Measurements from ENCODE around the gene SPACA9.

DNA sequence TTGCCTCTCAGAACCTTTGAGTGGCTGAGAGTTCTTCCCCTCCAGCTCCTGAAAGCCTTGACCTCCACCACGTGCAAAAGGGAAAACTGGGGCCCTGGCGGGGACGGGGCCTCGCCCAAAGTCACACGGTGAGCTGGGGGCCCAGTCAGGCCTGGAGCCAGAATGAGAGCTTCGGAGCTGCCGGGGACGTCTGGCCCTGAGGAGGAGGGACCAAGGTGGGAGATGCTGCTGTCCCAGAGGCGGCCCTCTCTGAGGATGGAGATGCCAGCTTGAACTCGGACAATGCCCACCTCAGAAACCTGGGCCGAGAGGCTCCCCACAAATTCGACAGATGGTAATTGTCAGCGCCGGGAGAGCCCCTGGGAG, 1.3 kb upstream of the SPACA9 start:
- TF ChIP-seq, protein P1, sequence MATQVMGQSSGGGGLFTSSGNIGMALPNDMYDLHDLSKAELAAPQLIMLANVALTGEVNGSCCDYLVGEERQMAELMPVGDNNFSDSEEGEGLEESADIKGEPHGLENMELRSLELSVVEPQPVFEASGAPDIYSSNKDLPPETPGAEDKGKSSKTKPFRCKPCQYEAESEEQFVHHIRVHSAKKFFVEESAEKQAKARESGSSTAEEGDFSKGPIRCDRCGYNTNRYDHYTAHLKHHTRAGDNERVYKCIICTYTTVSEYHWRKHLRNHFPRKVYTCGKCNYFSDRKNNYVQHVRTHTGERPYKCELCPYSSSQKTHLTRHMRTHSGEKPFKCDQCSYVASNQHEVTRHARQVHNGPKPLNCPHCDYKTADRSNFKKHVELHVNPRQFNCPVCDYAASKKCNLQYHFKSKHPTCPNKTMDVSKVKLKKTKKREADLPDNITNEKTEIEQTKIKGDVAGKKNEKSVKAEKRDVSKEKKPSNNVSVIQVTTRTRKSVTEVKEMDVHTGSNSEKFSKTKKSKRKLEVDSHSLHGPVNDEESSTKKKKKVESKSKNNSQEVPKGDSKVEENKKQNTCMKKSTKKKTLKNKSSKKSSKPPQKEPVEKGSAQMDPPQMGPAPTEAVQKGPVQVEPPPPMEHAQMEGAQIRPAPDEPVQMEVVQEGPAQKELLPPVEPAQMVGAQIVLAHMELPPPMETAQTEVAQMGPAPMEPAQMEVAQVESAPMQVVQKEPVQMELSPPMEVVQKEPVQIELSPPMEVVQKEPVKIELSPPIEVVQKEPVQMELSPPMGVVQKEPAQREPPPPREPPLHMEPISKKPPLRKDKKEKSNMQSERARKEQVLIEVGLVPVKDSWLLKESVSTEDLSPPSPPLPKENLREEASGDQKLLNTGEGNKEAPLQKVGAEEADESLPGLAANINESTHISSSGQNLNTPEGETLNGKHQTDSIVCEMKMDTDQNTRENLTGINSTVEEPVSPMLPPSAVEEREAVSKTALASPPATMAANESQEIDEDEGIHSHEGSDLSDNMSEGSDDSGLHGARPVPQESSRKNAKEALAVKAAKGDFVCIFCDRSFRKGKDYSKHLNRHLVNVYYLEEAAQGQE (IDR thresholded peaks at IDR 0.05; ENCODE audit: unreplicated experiment), result no peak
- TF ChIP-seq, protein P2, sequence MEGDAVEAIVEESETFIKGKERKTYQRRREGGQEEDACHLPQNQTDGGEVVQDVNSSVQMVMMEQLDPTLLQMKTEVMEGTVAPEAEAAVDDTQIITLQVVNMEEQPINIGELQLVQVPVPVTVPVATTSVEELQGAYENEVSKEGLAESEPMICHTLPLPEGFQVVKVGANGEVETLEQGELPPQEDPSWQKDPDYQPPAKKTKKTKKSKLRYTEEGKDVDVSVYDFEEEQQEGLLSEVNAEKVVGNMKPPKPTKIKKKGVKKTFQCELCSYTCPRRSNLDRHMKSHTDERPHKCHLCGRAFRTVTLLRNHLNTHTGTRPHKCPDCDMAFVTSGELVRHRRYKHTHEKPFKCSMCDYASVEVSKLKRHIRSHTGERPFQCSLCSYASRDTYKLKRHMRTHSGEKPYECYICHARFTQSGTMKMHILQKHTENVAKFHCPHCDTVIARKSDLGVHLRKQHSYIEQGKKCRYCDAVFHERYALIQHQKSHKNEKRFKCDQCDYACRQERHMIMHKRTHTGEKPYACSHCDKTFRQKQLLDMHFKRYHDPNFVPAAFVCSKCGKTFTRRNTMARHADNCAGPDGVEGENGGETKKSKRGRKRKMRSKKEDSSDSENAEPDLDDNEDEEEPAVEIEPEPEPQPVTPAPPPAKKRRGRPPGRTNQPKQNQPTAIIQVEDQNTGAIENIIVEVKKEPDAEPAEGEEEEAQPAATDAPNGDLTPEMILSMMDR (conservative IDR thresholded peaks at IDR 0.05; ENCODE audit: low read depth in 2 of 2), result no peak
- no peak for TF ChIP-seq POLR2AphosphoS5 (IDR thresholded peaks at IDR 0.05; ENCODE audit: low read depth)
- no peak for TF ChIP-seq EZH2phosphoT487 (IDR thresholded peaks at IDR 0.05; ENCODE audit: unreplicated experiment)
- no peak for TF ChIP-seq JUNB (IDR thresholded peaks at IDR 0.05; ENCODE audit: unreplicated experiment)
- no peak for TF ChIP-seq EZH2 (IDR thresholded peaks at IDR 0.05; ENCODE audit: low read depth, unreplicated experiment)
- TF ChIP-seq ZNF114 (CRISPR knock-in tag; IDR thresholded peaks at IDR 0.05), result no peak
- no peak for TF ChIP-seq CREB1 (CRISPR knock-in tag; IDR thresholded peaks at IDR 0.05; ENCODE audit: low read depth)
- TF ChIP-seq, protein P3, sequence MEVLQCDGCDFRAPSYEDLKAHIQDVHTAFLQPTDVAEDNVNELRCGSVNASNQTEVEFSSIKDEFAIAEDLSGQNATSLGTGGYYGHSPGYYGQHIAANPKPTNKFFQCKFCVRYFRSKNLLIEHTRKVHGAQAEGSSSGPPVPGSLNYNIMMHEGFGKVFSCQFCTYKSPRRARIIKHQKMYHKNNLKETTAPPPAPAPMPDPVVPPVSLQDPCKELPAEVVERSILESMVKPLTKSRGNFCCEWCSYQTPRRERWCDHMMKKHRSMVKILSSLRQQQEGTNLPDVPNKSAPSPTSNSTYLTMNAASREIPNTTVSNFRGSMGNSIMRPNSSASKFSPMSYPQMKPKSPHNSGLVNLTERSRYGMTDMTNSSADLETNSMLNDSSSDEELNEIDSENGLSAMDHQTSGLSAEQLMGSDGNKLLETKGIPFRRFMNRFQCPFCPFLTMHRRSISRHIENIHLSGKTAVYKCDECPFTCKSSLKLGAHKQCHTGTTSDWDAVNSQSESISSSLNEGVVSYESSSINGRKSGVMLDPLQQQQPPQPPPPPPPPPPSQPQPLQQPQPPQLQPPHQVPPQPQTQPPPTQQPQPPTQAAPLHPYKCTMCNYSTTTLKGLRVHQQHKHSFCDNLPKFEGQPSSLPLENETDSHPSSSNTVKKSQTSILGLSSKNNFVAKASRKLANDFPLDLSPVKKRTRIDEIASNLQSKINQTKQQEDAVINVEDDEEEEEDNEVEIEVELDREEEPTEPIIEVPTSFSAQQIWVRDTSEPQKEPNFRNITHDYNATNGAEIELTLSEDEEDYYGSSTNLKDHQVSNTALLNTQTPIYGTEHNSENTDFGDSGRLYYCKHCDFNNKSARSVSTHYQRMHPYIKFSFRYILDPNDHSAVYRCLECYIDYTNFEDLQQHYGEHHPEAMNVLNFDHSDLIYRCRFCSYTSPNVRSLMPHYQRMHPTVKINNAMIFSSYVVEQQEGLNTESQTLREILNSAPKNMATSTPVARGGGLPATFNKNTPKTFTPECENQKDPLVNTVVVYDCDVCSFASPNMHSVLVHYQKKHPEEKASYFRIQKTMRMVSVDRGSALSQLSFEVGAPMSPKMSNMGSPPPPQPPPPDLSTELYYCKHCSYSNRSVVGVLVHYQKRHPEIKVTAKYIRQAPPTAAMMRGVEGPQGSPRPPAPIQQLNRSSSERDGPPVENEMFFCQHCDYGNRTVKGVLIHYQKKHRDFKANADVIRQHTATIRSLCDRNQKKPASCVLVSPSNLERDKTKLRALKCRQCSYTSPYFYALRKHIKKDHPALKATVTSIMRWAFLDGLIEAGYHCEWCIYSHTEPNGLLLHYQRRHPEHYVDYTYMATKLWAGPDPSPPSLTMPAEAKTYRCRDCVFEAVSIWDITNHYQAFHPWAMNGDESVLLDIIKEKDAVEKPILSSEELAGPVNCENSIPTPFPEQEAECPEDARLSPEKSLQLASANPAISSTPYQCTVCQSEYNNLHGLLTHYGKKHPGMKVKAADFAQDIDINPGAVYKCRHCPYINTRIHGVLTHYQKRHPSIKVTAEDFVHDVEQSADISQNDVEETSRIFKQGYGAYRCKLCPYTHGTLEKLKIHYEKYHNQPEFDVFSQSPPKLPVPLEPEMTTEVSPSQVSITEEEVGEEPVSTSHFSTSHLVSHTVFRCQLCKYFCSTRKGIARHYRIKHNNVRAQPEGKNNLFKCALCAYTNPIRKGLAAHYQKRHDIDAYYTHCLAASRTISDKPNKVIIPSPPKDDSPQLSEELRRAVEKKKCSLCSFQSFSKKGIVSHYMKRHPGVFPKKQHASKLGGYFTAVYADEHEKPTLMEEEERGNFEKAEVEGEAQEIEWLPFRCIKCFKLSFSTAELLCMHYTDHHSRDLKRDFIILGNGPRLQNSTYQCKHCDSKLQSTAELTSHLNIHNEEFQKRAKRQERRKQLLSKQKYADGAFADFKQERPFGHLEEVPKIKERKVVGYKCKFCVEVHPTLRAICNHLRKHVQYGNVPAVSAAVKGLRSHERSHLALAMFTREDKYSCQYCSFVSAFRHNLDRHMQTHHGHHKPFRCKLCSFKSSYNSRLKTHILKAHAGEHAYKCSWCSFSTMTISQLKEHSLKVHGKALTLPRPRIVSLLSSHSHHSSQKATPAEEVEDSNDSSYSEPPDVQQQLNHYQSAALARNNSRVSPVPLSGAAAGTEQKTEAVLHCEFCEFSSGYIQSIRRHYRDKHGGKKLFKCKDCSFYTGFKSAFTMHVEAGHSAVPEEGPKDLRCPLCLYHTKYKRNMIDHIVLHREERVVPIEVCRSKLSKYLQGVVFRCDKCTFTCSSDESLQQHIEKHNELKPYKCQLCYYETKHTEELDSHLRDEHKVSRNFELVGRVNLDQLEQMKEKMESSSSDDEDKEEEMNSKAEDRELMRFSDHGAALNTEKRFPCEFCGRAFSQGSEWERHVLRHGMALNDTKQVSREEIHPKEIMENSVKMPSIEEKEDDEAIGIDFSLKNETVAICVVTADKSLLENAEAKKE (CRISPR knock-in tag; IDR thresholded peaks at IDR 0.05), result no peak
- no peak for TF ChIP-seq ZNF331 (CRISPR knock-in tag; IDR thresholded peaks at IDR 0.05; ENCODE audit: low read depth)
- no peak for TF ChIP-seq STAT1 (IDR thresholded peaks at IDR 0.05; ENCODE audit: unreplicated experiment)
- TF ChIP-seq NANOG (IDR thresholded peaks at IDR 0.05; ENCODE audit: borderline replicate concordance), result no peak
- TF ChIP-seq, protein P4, sequence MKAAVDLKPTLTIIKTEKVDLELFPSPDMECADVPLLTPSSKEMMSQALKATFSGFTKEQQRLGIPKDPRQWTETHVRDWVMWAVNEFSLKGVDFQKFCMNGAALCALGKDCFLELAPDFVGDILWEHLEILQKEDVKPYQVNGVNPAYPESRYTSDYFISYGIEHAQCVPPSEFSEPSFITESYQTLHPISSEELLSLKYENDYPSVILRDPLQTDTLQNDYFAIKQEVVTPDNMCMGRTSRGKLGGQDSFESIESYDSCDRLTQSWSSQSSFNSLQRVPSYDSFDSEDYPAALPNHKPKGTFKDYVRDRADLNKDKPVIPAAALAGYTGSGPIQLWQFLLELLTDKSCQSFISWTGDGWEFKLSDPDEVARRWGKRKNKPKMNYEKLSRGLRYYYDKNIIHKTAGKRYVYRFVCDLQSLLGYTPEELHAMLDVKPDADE (IDR thresholded peaks at IDR 0.05), result no peak

All from GM23338 (cell line).